GM18526 (cell line): ENCODE results near the gene ATP8A2.

Experiments
- POLR2A ChIP-seq: IDR thresholded peaks from 3 replicates; pipeline ENCODE4 v1.6.1; 2011; ENCODE audit not compliant: insufficient read length; ENCODE audit errors: extremely low read depth

The ATP8A2 gene

DNA sequence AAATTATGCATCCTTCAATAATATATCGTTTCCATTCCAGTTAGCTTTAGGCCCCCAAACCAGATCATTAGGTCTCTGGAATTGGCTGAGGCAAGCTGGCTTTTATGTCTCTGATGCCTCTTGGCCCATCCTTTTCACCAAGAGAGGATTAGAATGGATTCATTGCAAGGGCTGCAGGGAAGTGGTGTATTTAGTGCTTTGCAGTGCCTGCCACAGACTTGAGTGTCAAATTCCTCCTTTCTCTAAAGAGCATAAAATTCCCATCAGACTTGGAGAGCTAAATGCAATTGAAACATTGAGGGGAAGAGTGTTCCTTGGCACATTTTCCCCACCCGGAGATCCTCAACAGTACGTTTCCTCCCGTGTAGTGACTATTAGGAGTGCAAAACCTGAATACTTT is 302.6 kb downstream of the ATP8A2 start:
- TF ChIP-seq POLR2A = no peak

DNA sequence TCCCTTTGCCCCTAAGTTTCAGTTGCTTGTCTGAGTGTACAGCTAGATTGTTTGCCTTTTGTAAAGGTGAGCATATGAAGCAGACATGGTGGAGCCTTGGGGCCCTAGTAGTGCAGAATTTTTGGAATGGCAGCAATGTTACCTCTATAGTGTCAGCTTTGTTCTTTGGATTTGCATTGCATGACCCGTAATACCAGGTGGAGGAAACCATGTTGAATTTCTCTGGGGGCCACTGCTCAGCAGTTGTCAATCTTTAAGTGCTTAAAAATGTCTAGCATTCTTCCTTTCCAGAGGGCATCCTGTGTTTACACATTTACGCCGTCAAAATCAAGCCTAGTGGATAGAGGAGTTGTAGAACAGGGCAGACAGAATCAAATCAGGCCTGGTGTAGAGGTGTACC is 303.3 kb downstream of the ATP8A2 start:
- no peak for TF ChIP-seq POLR2A

- no peak for TF ChIP-seq POLR2A
Observed at GRCh38 chr13:25677956-25678355, 306.2 kb downstream of the ATP8A2 start.

DNA sequence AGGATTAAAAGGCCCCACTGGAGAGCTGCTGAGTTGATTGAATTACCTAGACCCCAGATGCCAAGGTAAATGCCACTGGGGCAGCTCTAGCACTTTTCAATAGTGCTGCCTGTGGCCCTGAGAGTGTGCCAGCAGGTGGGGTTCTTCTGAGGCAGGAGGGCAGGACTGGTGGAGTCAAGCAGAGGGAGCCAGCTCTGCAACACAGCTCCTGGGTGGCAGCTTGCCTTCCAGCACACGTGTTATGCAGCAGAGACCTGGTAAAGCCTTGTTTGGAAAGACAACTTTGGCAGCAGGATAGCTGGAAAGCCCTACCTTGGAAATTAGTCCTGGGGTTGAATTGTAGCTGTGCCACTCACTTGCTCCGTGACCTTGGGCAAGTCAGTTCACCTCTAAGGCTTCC is 306.6 kb downstream of the ATP8A2 start:
- no peak for TF ChIP-seq POLR2A

- no peak for TF ChIP-seq POLR2A
Observed at GRCh38 chr13:25679159-25679558, 307.4 kb downstream of the ATP8A2 start.

DNA sequence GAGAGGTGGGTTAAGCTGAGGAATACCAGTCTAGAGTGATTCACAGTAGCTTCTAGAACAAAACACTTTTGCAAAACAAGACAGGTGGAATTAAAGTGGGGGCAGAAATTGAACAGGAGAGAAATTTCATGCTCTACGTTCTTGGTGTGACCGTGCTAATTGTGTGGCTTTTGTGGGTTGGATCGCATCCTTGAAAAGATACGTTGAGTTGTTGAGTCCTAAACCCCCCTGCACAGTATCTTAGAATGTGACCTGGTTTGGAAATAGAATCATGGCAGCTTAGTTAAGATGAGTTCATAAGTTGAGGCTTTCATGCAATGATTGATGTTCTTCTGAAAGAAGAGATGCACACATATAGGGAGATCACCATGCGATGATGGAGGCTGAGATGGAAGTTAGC is 308.2 kb downstream of the ATP8A2 start:
- no peak for TF ChIP-seq POLR2A

DNA sequence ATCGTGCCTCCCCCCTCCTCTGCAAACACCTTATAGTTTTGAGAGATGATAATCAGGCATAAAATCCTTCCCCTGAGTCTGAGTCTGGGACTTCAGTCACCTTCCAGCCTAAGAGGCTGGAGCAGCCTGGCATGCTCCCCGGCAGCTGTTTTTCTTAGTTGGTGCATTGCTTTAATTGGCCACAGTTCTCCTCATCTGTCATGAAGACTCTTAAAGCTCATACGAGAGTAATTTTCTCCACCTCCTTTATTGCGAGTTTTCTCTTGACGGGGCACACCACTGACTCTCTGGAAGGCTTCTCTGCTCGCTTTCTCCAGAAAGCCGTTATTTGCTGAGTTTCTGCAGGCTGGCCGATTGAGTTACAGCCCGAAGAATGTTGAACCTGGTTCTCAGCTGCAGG is 310.5 kb downstream of the ATP8A2 start:
- TF ChIP-seq POLR2A = no peak

DNA sequence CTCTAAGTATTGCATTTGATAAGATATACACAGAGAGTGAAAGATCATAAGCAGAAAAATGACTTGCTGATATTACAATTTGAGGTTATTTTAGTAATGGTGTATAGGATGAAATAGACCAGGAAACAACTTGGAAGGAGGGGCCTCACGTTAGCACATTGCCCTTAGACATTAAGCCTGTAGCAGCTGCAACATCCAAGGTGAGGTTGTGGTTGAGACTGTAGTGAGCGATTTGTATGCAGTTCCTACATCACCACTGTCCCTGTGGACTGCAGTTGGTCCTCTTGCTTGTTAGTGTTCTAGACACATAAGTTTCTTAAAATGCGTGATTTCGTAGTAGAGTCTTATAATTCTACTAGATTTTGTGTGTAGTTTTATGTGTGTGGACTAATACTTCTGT is 311.3 kb downstream of the ATP8A2 start:
- no peak for TF ChIP-seq POLR2A

GRCh38 chr13:25683662-25684370 is 312.0 kb downstream of the ATP8A2 start:
- no peak for TF ChIP-seq POLR2A

DNA sequence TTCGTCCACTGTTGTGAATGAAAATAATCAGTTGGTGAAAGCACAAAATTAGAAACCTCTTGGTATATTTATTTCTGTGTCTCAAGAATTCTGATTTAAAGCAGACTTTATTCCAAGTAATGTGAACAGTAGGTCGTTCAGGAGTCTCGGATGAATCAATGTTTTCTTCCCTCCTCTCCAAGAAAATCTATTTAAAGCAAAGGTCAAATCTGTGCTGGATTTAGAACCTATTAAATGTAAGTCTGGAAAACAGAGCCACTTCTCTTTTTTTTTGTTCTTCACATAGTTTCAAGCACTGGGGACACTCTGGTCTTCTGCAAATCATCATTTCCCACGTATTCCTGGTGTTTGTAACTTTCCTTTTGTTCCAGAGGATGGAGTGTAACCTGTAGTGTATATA is 312.7 kb downstream of the ATP8A2 start:
- TF ChIP-seq POLR2A = no peak

- no peak for TF ChIP-seq POLR2A
Observed at GRCh38 chr13:25686831-25687470, 315.2 kb downstream of the ATP8A2 start.

GRCh38 chr13:25687471-25688225 is 315.9 kb downstream of the ATP8A2 start:
- TF ChIP-seq POLR2A = no peak

GRCh38 chr13:25688536-25688935 is 316.8 kb downstream of the ATP8A2 start:
- TF ChIP-seq POLR2A = no peak

- TF ChIP-seq POLR2A = no peak
Observed at GRCh38 chr13:25689539-25689938, 317.8 kb downstream of the ATP8A2 start.

GRCh38 chr13:25690582-25690981 is 318.8 kb downstream of the ATP8A2 start:
- TF ChIP-seq POLR2A = no peak

GRCh38 chr13:25691654-25692053 is 319.9 kb downstream of the ATP8A2 start:
- no peak for TF ChIP-seq POLR2A
